B cell (primary cell): ENCODE results near the gene ERBB2. TPM values are rescaled to one million over a fixed set of nuclear protein-coding genes. Genes with fewer than 3 reads are reported as not detected.

Experiments used
- ATAC-seq: fragments of 200-7000 bp; cut with Tn5 transposase; one replicate; pipeline ENCODE4 v1.10.0; 2021; ENCODE audit warnings: low read depth, mild to moderate bottlenecking, moderate number of reproducible peaks, moderate library complexity
- CTCF ChIA-PET: fragments of 350-600 bp; sonication (Branson Sonifier 250); formaldehyde crosslinking; loops from one replicate; lab custom pipeline; 2021; ENCODE audit warnings: antibody characterized with exemption, inconsistent platforms; lab: Charles Lee
- POLR2A ChIA-PET: fragments of 350-600 bp; sonication (Branson Sonifier 250); formaldehyde crosslinking; loops from one replicate; lab custom pipeline; 2021; ENCODE audit warnings: antibody characterized with exemption; lab: Charles Lee
- DNase-seq: peaks from one replicate; pipeline ENCODE4 v3.0.0; 2013
- H2AFZ ChIP-seq: 2 replicates; pipeline ENCODE4 v1.6.1; 2012; ENCODE audit warnings: mild to moderate bottlenecking, low read depth, low read length; ENCODE audit not compliant: insufficient read depth, poor library complexity, severe bottlenecking
- H3K27ac ChIP-seq, 2 donors: 1 replicate in 1 of 2; 2 replicates in 1 of 2; pipeline ENCODE4 v1.5.1; 2012 to 2013; ENCODE audit warnings: low read length in 2 of 2, mild to moderate bottlenecking in 2 of 2, moderate library complexity in 1 of 2
- H3K27me3 ChIP-seq, 4 experiments: fragments of 200-600 bp in 1 of 4; sonication (generic) in 1 of 4; replicated peaks in 1 of 4; 1 replicate in 2 of 4; 2 replicates in 2 of 4; pipeline versions ENCODE4 v1.6.1 to v1.7.0; 2013 to 2016; ENCODE audit warnings: low read length in 3 of 4, mild to moderate bottlenecking in 2 of 4, mixed read lengths in 1 of 4, moderate library complexity in 1 of 4; ENCODE audit not compliant: insufficient read depth in 4 of 4, control insufficient read depth in 3 of 4; ENCODE audit errors: control extremely low read depth in 1 of 4
- H3K36me3 ChIP-seq, 2 experiments: replicated peaks in 1 of 2; 1 replicate in 1 of 2; 2 replicates in 1 of 2; pipeline versions ENCODE4 v1.6.1 to v1.7.1; 2013; ENCODE audit warnings: low read length in 1 of 2; ENCODE audit not compliant: insufficient read depth in 2 of 2, control insufficient read depth in 1 of 2; ENCODE audit errors: control extremely low read depth in 1 of 2, extremely low read depth in 1 of 2
- H3K4me1 ChIP-seq, 2 donors: fragments of 200-600 bp in 1 of 2; sonication (generic) in 1 of 2; 1 replicate in 1 of 2; 2 replicates in 1 of 2; pipeline versions ENCODE4 v1.5.1 to v1.6.1; 2013 to 2017; ENCODE audit warnings: low read length in 2 of 2; ENCODE audit not compliant: control insufficient read depth in 2 of 2, insufficient read depth in 2 of 2
- H3K4me2 ChIP-seq: replicated peaks from 2 replicates; pipeline ENCODE3; 2012; ENCODE audit warnings: mild to moderate bottlenecking, low read depth, low read length; ENCODE audit not compliant: poor library complexity, severe bottlenecking
- H3K4me3 ChIP-seq, 5 experiments: fragments of 200-600 bp in 1 of 5; sonication (generic) in 1 of 5; 1 replicate in 3 of 5; 2 replicates in 2 of 5; pipeline versions ENCODE4 v1.5.1 to v1.7.0; 2011 to 2016; ENCODE audit warnings: low read length in 4 of 5, mild to moderate bottlenecking in 4 of 5, low read depth in 2 of 5, control low read depth in 1 of 5, moderate library complexity in 1 of 5; ENCODE audit not compliant: insufficient read depth in 1 of 5; ENCODE audit errors: control extremely low read depth in 1 of 5, extremely low read depth in 1 of 5
- H3K79me2 ChIP-seq: fragments of 200-600 bp; sonication (generic); one replicate; pipeline ENCODE4 v1.6.0; 2016; ENCODE audit warnings: low read length; ENCODE audit not compliant: control insufficient read depth, insufficient read depth
- H3K9ac ChIP-seq: fragments of 200-600 bp; sonication (generic); 2 replicates; pipeline ENCODE4 v1.6.1; 2017; ENCODE audit warnings: mild to moderate bottlenecking, low read length, moderate library complexity
- H3K9me3 ChIP-seq, 3 donors: one replicate each; pipeline versions ENCODE4 v1.6.1 to v1.7.1; 2013; ENCODE audit warnings: low read length in 2 of 3; ENCODE audit not compliant: control insufficient read depth in 2 of 3, insufficient read depth in 1 of 3; ENCODE audit errors: control extremely low read depth in 1 of 3
- H4K20me1 ChIP-seq: 2 replicates; pipeline ENCODE4 v1.6.0; 2012; ENCODE audit warnings: mild to moderate bottlenecking, low read length; ENCODE audit not compliant: insufficient read depth, control insufficient read depth, poor library complexity, severe bottlenecking
- H3K27ac Mint-ChIP-seq: one replicate; pipeline ENCODE4 v1.8.0; 2021; ENCODE audit warnings: mixed read lengths
- H3K27me3 Mint-ChIP-seq: one replicate; pipeline ENCODE4 v1.8.0; 2021; ENCODE audit warnings: mixed read lengths
- H3K4me1 Mint-ChIP-seq: one replicate; pipeline ENCODE4 v1.8.0; 2021; ENCODE audit warnings: mixed read lengths
- H3K4me3 Mint-ChIP-seq: one replicate; pipeline ENCODE4 v1.8.0; 2021; ENCODE audit warnings: mixed read lengths
- H3K9me3 Mint-ChIP-seq: one replicate; pipeline ENCODE4 v1.8.0; 2022; ENCODE audit warnings: mixed read lengths; ENCODE audit not compliant: insufficient read depth
- CTCF ChIP-seq: fragments of 200-600 bp; IDR thresholded peaks from one replicate; pipeline ENCODE4 v1.8.0; 2022; ENCODE audit warnings: antibody characterized with exemption, mild to moderate bottlenecking
- EZH2 ChIP-seq: IDR thresholded peaks from 2 replicates; pipeline ENCODE4 v1.6.1; 2012; ENCODE audit warnings: borderline replicate concordance, low read depth, mild to moderate bottlenecking, moderate library complexity, low read length; ENCODE audit not compliant: insufficient read depth, poor library complexity, severe bottlenecking
- WGBS: methylation state at CpG from one replicate; pipeline ENCODE4 v1.1.5; 2013; ENCODE audit warnings: missing lambda C conversion rate; ENCODE audit not compliant: insufficient coverage; 5-methylcytosine and 5-hydroxymethylcytosine counted together
- intact Hi-C: fragments of 100-400 bp; cut with micrococcal nuclease; formaldehyde crosslinking; loops from one replicate; pipeline ENCODE4 v1.10.0; 2022
- polyA plus RNA-seq: library from polyadenylated mRNA; depleted of rRNA; stranded (reverse); fragments of >200 nt; gene quantifications from 2 replicates; pipeline ENCODE4 v1.2.3, GENCODE V29; 2012
- total RNA-seq, 2 donors: library from RNA; stranded (reverse); fragments of 120-200 nt in 1 of 2; gene quantifications; 1 replicate in 1 of 2; 2 replicates in 1 of 2; pipeline versions ENCODE4 v1.2.3 to v1.2.4, GENCODE V29; 2013 to 2022

The ERBB2 gene
- total and polyA plus RNA-seq, 2 donors (not counting 1 experiment from before 2014, with no cell fraction given): 3.2 to 8.4 TPM

DNA sequence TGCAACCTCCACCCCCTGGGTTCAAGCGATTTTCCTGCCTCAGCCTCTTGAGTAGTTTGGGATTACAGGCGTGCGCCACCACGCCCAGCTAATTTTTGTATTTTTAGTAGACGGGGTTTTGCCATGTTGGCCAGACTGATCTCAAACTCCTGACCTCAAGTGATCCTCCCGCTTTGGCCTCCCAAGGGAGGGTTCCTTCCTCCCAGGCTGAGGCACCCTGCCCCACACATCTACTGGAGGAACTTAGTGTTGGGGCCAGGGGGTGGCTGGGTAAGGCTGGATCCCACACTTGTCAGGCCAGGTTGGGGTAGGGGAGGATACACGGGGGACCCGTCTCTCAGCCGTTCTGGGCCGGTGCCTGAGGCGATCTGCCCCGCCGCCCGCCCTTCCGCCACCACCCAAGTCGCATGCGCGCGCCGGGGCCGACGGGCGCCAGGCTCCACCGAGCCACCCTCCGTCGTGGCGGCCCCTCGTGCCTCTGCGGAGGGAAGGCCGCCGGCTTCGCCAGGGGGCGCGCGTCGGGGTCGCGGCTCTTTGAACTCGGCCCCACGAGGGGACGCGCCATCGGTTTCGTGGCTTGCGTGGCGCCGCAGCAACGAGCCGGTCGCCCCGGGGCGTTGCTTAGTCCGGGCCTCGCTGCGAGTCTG lies 53.8 kb downstream of the ERBB2 start:
- Mint-ChIP-seq H3K4me3 (peak overlapping the region; percentile 86), H3K4me1 (peaks cover 56% of the 10 kb centered on the region), H3K27me3 (no peaks in the 10 kb centered on the region), H3K27ac (peak overlapping the region; percentile 97), H3K9me3 (peaks cover 2% of the 10 kb centered on the region)
- intact Hi-C loops: loop anchor here (1.0 to 10.0 kb wide), 10 partner anchors 23 to 227 kb away; partner anchors contain the start of genes IKZF3, LRRC3C, MIEN1 and ORMDL3
- Histone ChIP-seq H3K4me2 (peak overlapping the region; percentile 89), H3K9ac (peak overlapping the region; percentile 60), H3K79me2 (peaks cover 8% of the 10 kb centered on the region), H3K36me3 (no peaks in the 10 kb centered on the region), H3K4me1 (peaks cover 50 to 53% of the 10 kb centered on the region in 2 donors), H3K4me3 (peak overlapping the region in 4 of 5 experiments; percentile 42 to 61 (median 52)), H2AFZ (peak overlapping the region; percentile 84), H4K20me1 (no peaks in the 10 kb centered on the region), H3K27me3 (no peaks in the 10 kb centered on the region), H3K9me3 (peaks cover 0 to 6% (median 0%) of the 10 kb centered on the region in 3 donors), H3K27ac (peak overlapping the region; percentile 85 to 95)
- ATAC-seq: peak; percentile 31
- POLR2A ChIA-PET: interaction anchor here (0.6 to 3.0 kb wide), 5 partner anchors 24 to 207 kb away, joined by 3 to 48 read pairs (median 5); partner anchors contain the start of gene MIEN1
- no peak for TF ChIP-seq CTCF
- TF ChIP-seq EZH2: no peak
- under 1% methylated on average over 50 of the region's 55 CpGs for WGBS
- CTCF ChIA-PET: interaction anchor here (0.7 to 2.2 kb wide), 14 partner anchors 10 to 227 kb away, joined by 3 to 19 read pairs (median 4); partner anchors contain the start of genes IKZF3, MIEN1 and PSMD3
- DNase-seq: no peak
